Motor neuron (in vitro differentiated cells): ENCODE results near the gene OSBPL2. TPM values are rescaled to one million over a fixed set of nuclear protein-coding genes. Genes with fewer than 3 reads are reported as not detected.

ENCODE experiments used
- ATAC-seq, 8 experiments: fragments of 200-7000 bp; cut with Tn5 transposase; replicated peaks in 6 of 8; 2 replicates each; pipeline ENCODE4 v1.8.0; 2021; ENCODE audit warnings: mild to moderate bottlenecking in 8 of 8, moderate library complexity in 8 of 8
- H3K27ac ChIP-seq, 2 donors: fragments of 250-450 bp; sonication (Bioruptor Pico); 2 replicates each; pipeline ENCODE4 v1.9.0; 2021; ENCODE audit warnings: antibody characterized with exemption in 2 of 2, mild to moderate bottlenecking in 2 of 2, moderate library complexity in 1 of 2
- H3K4me1 ChIP-seq, 2 donors: fragments of 250-450 bp; sonication (Bioruptor Pico); replicated peaks in 1 of 2; 2 replicates each; pipeline ENCODE4 v1.6.1; 2021; ENCODE audit warnings: antibody characterized with exemption in 2 of 2, mild to moderate bottlenecking in 2 of 2, moderate library complexity in 1 of 2
- H3K4me3 ChIP-seq, 5 donors: fragments of 250-450 bp; sonication (Bioruptor Pico); 2 replicates each; pipeline ENCODE4 v1.9.0; 2021; ENCODE audit warnings: antibody characterized with exemption in 5 of 5, mild to moderate bottlenecking in 5 of 5, moderate library complexity in 4 of 5
- WGBS, 10 experiments: fragments of 450-650 bp; shearing (Covaris generic); methylation state at CpG; one replicate each; pipeline ENCODE4 v1.0.0; 2022; 5-methylcytosine and 5-hydroxymethylcytosine counted together
- in situ Hi-C, 9 experiments: fragments of 400-800 bp; cut with MboI; loops; one replicate each; pipeline ENCODE4 v1.15.0; 2021; ENCODE audit warnings: low sequenced_read_pairs in 9 of 9, low pct_unique_long_range_greater_than_20kb in 2 of 9; ENCODE audit not compliant: unreplicated experiment in 9 of 9
- total RNA-seq, 8 experiments: library from RNA; unstranded; fragments of 300-600 nt; gene quantifications; 2 replicates each; pipeline versions ENCODE4 v1.2.3 to v1.2.4, GENCODE V29; 2022

Gene OSBPL2
- total RNA-seq, 8 experiments from 2014 or later: 22.4 to 33.4 (median 26.6) TPM

- in situ Hi-C loops: no loop called here
- no peak overlapping the region for H3K27ac ChIP-seq
- WGBS, 10 experiments: 20 to 100% (median 74%) methylated on average over 1 to 5 of the region's 17 CpGs; no CpG with 5 or more reads in 5 of the 10 experiments
- ATAC-seq: no peak
- peaks cover 28 to 45% of the 10 kb centered on the region in 2 donors for H3K4me1 ChIP-seq
- H3K4me3 ChIP-seq: no peak overlapping the region
These were observed 28.3 kb upstream of the OSBPL2 start for GRCh38 chr20:62209850-62210495.

- in situ Hi-C loops: no loop called here
- Histone ChIP-seq H3K27ac (peak overlapping the region in 1 of 2 donors; percentile 40), H3K4me1 (peaks cover 28 to 45% of the 10 kb centered on the region in 2 donors), H3K4me3 (no peak overlapping the region)
- no peak for ATAC-seq
- WGBS, 10 experiments: 72 to 96% (median 80%) methylated on average over 4 to 12 of the region's 21 CpGs; no CpG with 5 or more reads in 7 of the 10 experiments
These were observed 27.8 kb upstream of the OSBPL2 start for GRCh38 chr20:62210496-62210855.

DNA sequence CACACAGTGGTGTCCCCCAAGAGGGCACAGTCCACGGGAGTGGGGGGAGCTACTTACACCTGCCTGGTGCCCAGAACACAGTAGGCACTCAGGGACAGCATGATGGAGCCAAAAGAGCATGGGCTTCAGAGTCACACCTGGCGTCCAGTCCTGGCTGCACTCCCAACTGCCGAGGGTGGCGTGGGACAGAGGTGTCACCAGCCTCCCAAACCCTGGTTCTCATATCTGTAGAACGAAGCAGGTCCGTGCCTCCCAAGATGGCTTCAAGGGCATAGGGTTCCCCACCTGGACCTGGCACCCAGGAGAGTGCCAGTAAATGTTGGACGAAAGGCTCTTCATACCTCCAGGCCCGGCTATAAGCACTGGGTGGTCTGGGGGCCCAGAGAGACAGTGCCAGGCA lies 27.1 kb upstream of the OSBPL2 start:
- Histone ChIP-seq H3K4me3 (no peak overlapping the region), H3K4me1 (peaks cover 28 to 45% of the 10 kb centered on the region in 2 donors), H3K27ac (peak overlapping the region in 1 of 2 donors; percentile 75)
- in situ Hi-C loops: no loop called here
- 66 to 100% (median 91%) methylated on average over 1 to 4 of the region's 8 CpGs; no CpG with 5 or more reads in 6 of the 10 experiments for WGBS, 10 experiments
- no peak for ATAC-seq

GRCh38 chr20:62211769-62212288 lies 26.5 kb upstream of the OSBPL2 start:
- Histone ChIP-seq H3K27ac (peak overlapping the region; percentile 69 to 75), H3K4me1 (peaks cover 28 to 45% of the 10 kb centered on the region in 2 donors), H3K4me3 (no peak overlapping the region)
- no peak for ATAC-seq
- in situ Hi-C loops: no loop called here
- 17 to 83% (median 20%) methylated on average over 1 to 2 of the region's 9 CpGs; no CpG with 5 or more reads in 5 of the 10 experiments for WGBS, 10 experiments

- Histone ChIP-seq H3K27ac (peak overlapping the region; percentile 69 to 75), H3K4me3 (no peak overlapping the region), H3K4me1 (peaks cover 25 to 41% of the 10 kb centered on the region in 2 donors)
- 0 to 30% (median 0%) methylated on average over 1 to 4 of the region's 10 CpGs; no CpG with 5 or more reads in 3 of the 10 experiments for WGBS, 10 experiments
- ATAC-seq: peak in 5 of 8 experiments; percentile 86 to 93 (median 88)
- in situ Hi-C loops: no loop called here
These were observed 26.0 kb upstream of the OSBPL2 start for GRCh38 chr20:62212299-62212698.

DNA sequence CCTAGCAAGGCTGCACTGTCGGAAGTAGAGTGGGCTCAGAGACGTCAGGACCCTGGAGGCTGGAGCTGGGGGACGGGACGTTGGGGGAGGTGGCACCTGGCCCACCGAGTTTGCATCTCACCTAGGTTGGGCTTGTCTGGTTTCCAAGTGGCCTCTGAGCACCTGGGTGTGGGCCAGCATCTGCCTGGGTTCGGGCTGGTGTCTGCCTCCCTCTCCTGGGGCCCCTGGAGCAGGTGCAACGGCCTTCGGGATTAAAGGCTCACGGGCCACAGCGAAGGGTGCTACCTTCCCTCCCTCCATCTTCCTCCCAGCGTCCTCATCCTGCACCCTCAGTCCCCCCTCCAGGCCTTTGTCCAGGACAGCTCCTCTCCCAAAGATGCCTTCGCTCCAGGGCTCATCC lies 24.3 kb upstream of the OSBPL2 start:
- Histone ChIP-seq H3K4me1 (peaks cover 31 to 37% of the 10 kb centered on the region in 2 donors), H3K4me3 (no peak overlapping the region), H3K27ac (no peak overlapping the region)
- 0 to 100% (median 64%) methylated on average over 1 to 6 of the region's 12 CpGs; no CpG with 5 or more reads in 6 of the 10 experiments for WGBS, 10 experiments
- in situ Hi-C loops: no loop called here
- no peak for ATAC-seq

- H3K4me3 ChIP-seq: no peak overlapping the region
- H3K27ac ChIP-seq: no peak overlapping the region
- in situ Hi-C loops: no loop called here
- no peak for ATAC-seq
- WGBS, 10 experiments: 60 to 87% (median 85%) methylated on average over 1 to 7 of the region's 29 CpGs; no CpG with 5 or more reads in 6 of the 10 experiments
- H3K4me1 ChIP-seq: peaks cover 33% of the 10 kb centered on the region in 2 donors
These were observed 23.0 kb upstream of the OSBPL2 start for GRCh38 chr20:62215020-62215990.

GRCh38 chr20:62215991-62216635 lies 22.2 kb upstream of the OSBPL2 start:
- WGBS, 10 experiments: 80% methylated on average over 8 of the region's 40 CpGs; no CpG with 5 or more reads in 9 of the 10 experiments
- ATAC-seq: no peak
- no peak overlapping the region for H3K4me3 ChIP-seq
- H3K27ac ChIP-seq: no peak overlapping the region
- in situ Hi-C loops: no loop called here
- peaks cover 34 to 36% of the 10 kb centered on the region in 2 donors for H3K4me1 ChIP-seq

DNA sequence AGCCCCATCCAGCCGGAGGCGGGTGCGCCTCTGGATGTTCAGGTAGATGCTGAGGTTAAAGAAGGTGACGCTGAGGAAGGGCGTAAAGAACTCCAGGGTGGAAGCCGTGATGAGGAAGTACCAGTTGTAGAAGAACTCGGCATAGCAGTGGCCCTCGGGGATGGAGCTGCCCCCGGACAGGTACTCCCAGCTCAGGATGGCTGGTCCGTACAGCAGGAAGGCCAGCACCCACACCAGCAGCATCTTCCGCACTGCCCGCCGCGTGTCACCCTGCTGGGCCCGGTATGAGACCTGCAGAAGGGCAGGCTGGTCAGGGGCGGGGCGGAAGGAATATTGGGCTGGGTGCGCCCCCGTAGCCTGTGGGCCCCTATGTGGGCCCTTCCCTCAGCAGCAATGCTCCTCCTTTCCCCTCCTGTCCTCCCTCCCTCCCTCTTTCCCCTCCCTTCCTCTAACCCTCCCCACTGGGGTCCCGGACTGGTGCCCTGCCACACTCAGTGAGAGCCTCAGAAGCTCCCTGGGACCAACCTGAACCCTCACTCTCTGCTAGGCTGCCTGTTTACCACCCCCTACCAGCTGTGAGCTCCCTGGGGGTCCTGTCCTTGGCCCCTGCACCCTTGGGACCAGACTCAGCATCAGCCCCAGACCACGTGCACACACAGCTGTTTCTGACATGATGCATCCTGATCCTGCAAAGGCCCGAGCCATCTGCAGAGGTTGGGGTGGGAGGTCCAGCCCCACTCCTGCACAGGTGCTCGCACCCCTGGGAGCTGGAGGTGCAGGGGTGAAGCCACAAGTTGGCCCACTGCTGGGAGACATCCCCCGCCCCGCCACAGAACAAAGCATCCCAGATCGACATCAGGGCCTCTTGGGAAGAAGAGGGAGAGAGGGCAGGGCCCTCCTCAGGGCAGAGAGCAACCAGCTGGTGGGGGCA lies 21.4 kb upstream of the OSBPL2 start:
- in situ Hi-C loops: no loop called here
- Histone ChIP-seq H3K4me3 (no peak overlapping the region), H3K4me1 (peaks cover 34 to 35% of the 10 kb centered on the region in 2 donors), H3K27ac (no peak overlapping the region)
- WGBS, 10 experiments: no CpG with 5 or more reads among the region's 26 CpGs
- ATAC-seq: no peak

DNA sequence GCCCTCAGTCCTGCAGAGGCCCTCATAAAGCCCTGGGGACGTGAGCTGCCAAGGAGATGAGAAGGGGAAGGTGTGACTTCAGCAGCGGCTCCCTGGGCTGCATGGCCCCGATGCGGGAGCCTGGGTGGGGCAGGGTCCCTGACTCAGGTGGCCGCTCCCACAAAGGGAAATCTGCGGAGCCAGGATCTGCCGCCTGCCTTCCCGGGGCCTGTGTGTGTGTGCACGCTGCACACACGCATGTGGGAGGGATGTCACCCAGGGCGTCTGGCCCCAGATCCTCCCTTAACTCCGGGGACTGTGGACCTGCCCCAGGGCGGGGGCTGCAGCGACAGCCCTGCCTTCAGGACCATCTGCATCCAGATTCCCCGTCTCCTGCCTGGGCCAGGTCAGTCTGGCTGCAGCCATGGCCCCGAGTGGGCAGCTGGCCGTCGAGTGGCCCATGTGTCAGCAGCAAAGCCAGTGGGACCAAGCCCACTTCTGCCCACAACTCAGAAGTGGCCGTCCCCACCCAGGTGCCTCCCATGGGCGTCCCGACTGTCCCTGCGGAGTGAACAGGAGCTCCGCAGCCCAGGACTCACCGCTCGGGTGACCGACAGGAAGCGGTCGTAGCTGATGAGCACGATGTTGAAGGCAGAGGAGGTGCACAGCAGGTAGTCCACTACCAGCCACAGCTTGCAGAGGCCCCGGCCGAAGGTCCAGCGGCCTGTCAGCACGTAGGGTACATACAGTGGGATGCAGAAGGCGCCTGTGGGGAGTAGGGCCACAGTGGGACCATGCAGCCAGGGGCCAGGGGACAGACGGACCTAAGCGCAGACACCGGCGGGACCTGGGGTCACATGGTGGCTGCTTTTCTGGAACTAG lies 20.2 kb upstream of the OSBPL2 start:
- H3K27ac ChIP-seq: no peak overlapping the region
- peaks cover 27% of the 10 kb centered on the region in 2 donors for H3K4me1 ChIP-seq
- no peak for ATAC-seq
- peak overlapping the region in 3 of 5 donors; percentile 45 to 53 (median 52) for H3K4me3 ChIP-seq
- 30 to 63% (median 35%) methylated on average over 1 to 5 of the region's 38 CpGs; no CpG with 5 or more reads in 6 of the 10 experiments for WGBS, 10 experiments
- in situ Hi-C loops: no loop called here
